Measurements from ENCODE around the gene HDAC4.
A peak's percentile ranks its signal among the peaks of the same experiment; 100 is the strongest.

HDAC4 gene

DNA sequence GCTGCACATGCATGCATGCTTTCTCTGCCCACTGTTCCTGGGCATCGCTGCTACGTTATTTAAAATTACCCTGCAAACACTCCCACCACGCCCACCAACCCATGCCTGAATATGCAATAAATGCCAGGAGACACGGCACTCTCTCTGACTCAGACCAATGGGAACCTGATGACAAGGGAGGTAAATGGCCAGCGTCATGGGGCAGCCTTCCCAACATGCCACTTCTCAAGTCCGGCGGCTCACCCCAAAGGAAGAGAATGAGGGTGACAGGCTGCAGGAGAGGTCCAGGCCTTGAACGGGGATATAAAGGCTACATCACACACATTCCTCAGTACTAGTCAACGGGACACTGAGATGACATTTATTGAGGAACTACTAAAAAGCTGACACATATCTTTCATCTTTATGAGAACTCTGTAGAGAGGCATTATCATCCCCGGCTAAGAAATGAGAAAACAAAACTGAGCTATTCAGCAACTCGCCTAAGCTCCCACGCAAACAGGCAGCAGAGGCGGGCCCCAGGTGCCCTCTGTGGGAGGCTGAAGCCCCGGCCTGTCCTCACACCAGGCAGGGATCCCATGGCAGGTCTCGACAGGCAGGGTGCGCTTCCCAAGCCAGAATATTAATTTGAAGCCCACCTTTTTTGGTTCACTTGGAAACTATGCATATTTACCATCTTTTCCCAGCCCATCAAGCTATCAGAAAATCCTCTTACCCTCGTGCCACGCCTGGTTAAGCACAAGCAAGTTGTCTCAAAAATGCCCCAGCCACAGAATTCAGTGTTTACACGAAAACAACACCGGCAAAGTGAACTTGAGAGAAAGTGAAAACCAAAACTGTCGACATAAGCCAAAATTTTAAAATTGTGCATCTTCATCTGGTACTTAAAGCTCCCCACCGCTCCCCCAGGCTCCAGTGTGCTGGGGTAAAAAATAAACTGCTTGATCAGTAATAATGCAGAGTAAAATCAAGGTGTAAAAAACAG, 166.3 kb downstream of the HDAC4 start:
- DNase-seq (ENCODE audit: low spot score): no peak

DNA sequence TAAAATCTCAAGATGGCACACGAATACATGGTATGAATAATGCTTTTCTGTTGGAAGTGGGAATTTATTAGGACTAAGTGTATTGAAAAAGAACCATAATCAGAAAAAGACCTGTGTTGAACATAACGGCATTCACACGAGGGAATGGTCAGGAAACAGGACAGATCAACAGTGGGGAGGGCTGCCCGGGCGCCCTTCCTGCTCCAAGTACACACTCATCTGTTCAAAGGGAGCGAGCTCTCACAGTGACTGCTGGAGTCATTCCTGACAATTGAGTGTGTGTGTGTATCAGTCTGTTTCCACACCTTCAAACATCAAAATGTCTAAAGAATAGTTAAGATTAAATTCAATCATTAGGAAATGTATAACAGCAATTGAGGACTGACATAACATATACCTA, 167.2 kb downstream of the HDAC4 start:
- no peak for DNase-seq (ENCODE audit: low spot score)

DNA sequence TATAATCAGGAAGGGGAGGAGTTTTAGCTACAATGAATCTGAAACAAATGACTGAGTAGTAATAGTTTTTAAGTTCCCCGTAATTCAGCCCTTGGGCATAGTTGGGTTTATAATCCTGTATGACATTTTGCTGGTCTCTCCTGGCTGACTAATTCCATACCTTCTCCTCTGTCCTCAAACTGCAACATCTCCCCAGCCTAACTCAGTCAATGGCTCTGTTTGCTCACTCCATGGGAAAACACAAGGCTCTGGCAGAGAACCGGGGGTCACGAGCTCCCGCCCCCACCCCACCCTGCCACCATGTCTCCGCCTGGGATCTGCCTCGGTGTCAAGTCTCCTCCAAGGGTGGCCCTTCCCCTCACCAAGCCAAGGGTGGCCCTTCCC, 168.6 kb downstream of the HDAC4 start:
- DNase-seq (ENCODE audit: low spot score): no peak

DNA sequence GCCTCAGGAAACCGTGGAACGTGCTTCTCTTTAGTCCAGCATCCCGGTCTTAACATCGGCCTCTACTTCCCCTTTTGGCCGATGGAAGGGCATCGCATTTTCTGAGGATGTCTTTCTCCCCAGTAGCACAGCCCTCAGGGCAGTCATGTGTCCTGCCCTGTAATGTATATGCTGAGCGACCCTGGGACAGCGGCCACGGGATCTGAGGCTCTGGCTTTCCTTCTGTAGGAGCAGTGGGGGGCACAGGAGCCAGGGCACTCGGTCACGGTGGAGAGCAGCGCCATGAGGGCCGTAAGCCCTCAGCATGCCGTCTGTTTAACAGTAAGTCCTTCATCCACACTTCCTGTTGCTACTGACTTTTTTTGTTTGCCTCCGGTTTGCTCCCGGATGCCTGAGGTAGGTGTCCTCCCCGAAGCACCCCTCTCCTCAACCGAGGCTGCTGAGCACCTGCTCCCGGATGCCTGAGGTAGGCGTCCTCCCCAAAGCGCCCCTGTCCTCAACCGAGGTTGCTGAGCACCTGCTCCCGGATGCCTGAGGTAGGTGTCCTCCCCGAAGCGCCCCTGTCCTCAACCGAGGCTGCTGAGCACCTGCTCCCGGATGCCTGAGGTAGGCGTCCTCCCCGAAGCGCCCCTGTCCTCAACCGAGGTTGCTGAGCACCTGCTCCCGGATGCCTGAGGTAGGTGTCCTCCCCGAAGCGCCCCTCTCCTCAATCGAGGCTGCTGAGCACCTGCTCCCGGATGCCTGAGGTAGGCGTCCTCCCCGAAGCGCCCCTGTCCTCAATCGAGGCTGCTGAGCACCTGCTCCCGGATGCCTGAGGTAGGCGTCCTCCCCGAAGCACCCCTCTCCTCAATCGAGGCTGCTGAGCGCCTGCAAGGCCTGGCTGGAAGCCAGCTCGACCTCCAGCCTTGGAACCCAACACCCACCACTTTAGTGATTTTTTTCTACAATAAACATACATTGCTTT, 169.3 kb downstream of the HDAC4 start:
- no peak for DNase-seq (ENCODE audit: low spot score)

DNA sequence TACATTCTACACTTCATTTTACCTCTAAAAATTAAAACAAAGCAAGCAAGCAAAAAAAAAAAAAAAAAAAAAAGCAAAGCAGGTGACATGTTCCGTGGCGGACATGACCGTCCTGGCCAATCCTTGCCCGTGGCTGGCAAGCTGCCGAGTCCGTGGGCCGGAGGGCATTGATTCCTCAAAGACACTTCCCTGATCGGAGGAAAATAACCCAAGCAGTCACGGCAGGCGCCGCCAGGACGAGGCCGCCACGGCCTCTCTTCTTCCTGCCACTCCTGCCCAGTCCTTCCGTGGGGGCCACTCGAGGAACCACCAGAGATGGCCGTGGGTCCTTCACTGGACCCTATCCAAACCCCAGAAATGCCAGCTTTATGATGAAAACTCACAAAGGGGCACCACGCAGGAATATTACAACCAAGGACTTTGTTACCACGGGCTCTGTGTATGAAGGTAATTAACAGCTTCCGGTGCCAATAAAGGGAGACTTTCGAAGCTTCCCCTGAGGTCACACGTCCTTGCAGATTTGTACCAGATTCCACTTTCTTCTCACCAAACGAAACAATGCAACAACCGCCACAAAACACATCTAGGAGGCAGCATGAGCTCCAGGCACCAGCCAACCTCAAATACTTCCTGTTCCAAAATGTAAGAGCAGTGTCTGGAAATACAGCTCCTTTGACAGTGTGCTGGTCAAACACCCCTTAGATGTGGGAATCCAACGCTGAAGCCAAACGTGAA, 170.3 kb downstream of the HDAC4 start:
- DNase-seq (ENCODE audit: low spot score): no peak

DNA sequence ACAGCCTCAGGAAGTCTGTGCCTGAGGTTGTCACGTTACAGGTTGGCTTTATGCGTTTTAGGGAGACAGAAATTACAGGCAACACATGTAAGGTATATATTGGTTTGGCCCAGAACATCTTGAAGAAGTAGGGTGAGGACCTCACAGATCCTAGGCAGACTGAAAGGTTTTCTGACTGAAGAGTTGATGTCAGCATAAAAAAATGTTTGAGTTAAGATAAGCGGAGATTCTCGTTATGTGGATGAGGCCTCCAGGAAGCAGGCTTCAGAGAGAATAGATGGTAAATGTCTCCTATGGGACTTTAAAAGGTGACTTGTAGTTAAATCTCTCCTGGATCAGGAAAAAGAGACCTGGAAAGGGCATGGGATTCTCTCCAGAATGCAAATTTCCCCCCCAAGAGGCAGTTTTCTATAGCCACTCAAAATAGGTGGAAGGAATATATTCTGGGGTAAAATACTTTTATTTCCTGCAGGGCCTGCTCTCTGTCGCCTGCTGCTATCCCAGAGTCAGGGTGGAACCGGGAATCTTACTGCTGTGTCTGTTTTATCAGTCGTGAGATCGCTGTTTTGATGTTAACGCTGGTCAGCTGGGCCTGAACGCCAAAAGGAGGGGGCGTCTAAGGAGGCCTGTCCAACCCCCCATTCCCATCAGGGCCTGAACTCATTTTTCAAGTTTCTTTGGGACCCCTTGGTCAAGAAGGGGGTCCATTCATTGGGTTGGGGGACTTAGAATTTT, 171.1 kb downstream of the HDAC4 start:
- no peak for DNase-seq (ENCODE audit: low spot score)

DNA sequence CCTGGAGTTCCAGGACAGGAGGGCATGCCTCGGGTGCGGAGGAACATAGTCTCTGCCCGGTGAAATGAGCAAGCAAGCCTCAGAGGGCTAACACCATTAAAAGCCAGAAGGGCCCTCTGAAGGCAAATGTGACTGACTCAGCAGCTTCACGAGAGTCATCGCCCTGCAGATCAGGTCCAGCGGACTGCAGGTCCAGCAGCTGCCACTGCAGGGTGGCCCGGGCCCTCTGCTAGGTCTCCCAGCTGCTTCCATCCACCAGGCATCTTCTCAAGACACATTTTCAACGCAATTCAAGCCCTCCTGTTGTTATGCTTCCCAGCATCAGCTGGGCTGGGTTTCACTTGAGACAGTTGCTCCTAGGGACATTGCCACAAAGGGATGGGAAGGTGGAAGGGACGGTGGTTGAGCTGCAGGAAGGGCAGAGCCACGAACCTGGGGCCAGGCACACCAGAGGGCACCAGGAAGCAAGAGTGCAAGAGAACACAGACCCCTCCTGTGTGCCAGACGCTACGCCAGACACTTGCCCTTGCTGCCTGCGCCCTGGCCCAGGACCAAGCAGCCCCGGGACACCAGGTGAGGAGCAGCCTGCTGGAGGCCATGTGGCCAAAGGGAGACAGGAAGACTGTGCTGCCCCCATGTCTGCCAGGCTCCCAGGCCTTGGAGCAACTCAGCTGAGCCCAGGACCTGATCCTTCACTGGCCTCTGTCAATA, 173.0 kb downstream of the HDAC4 start:
- no peak for DNase-seq (ENCODE audit: low spot score)

DNA sequence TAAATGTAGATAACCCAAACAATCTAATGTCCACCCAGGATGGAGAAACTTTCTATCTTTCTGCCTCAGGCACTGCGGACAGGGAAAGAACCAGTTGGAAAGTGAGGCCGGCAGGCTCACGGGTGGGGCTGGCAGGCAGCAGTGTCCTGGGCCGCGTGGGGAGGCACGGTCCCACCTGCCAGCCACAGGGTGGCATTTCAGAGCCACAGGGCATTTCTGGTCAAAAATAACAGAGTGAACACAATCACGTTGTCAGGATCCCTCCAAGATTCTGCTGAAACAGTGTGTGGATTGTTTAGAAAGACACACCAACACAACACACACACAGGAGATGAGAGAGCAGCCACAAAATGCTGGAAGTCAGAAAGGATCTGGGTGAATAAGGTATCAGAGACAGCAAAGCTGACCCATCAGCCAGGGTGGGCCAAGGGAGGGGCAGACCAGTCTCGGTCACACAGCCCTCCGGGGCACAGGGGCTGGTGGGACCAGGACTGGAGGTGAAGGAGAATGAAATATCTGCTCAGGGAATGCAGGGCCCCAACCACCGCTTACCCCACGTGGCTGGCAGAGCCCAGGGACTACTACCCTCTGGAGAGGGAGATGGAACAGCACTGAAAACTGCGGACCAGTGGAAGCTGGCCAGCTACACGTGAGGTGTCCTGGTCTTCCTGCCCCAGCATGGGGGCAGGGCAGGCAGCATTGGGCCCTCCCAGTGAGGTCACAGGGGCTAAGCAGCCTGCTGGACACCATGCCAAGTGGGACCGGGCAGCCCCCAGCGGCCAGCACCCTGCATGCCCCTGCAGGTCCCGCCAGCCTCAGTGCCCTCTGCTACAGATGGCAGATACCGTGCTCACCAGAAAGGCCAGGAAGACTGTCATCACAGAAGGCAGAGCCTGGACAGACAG, 173.9 kb downstream of the HDAC4 start:
- DNase-seq (ENCODE audit: low spot score): no peak

DNA sequence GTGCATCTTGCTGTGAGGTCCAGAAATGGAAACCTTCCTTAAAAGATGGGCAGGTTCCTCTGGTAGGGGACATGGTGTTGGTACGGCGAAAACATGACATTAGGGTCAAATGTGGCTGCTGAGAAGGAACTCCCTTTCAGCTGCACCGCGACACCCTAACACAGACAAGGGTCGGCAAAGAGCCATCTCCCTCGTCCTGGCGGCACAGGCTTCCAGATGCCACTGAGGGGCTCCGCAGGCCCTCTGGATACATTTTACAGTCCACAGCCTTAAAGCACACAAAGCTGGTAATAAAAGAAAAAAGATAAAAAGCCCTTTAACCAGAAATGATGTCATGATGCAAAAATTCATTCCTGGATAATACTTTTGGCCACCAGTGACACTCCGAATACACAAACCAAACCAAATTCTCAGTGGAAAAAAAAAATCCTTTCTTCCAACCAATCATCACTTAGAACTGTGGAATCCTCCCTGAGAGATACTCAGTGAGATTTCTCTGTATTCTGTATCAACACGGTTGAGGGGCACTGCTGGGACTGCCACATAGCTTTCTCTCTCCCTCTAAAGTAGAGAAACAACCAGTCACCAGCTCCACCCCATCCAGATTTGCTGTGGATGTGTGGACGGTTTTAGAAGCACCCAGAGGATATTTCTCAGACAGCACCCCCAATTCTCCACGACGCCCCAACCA, 174.8 kb downstream of the HDAC4 start:
- DNase-seq (ENCODE audit: low spot score): peak; percentile 88

DNA sequence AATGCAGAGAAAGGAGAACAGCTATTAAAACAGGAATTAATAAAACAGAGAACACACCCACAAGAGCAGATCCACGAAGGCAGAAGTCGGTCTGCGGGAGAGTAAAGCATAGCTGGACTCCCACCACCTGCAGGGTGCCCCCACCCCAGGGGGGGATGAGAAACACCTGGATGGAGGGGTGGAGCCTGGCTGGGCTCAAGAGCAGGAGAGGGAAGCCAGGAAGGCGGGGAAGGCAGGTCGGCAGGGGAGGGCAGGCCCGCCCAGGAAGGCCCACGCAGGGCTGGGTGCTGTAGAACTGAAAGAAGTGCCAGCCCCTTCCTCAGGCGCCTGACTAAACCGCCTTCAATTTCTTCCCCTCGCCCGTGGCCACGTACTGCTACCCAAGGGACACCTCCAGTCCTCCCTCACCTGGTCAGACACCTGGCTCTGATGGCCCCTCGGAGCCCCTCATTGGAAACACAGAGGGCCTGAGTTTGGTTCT, 175.4 kb downstream of the HDAC4 start:
- no peak for DNase-seq (ENCODE audit: low spot score)

DNA sequence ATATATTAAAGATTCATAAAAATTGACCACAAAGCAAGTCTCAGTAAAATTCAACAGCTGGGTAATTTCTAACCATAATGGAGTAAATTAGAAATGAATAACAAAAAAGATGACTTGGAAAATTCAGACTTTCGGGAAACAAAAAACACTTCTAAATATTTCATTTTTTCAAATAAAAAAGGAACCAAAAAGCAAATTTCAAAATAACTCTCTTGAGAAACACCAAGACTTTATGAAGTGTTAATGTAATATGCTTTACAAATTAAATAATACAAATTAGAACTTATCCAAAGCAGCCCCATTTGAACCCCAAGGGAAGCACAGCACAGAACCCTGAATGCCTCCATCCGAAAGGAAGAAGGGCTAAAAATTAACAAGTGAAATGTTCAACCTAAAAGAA, 175.9 kb downstream of the HDAC4 start:
- DNase-seq (ENCODE audit: low spot score): no peak

DNA sequence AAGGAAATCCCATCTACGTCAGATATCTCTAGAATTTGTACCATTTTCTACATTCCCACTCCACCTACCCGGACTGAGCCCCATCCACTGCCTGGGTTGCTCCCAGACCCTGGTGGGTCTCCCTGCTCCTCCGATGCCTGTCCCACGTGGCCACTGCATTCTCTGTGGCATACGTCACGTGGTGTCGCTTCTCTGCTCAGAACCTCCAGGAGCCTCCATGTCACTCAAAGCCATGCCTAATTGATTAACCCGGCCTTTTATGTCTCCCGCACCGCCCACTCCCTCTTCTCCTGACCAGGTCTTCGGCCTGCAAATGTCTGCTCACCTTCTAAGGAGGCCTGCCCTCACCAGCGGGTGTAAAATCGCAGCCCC, 176.6 kb downstream of the HDAC4 start:
- DNase-seq (ENCODE audit: low spot score): no peak

DNA sequence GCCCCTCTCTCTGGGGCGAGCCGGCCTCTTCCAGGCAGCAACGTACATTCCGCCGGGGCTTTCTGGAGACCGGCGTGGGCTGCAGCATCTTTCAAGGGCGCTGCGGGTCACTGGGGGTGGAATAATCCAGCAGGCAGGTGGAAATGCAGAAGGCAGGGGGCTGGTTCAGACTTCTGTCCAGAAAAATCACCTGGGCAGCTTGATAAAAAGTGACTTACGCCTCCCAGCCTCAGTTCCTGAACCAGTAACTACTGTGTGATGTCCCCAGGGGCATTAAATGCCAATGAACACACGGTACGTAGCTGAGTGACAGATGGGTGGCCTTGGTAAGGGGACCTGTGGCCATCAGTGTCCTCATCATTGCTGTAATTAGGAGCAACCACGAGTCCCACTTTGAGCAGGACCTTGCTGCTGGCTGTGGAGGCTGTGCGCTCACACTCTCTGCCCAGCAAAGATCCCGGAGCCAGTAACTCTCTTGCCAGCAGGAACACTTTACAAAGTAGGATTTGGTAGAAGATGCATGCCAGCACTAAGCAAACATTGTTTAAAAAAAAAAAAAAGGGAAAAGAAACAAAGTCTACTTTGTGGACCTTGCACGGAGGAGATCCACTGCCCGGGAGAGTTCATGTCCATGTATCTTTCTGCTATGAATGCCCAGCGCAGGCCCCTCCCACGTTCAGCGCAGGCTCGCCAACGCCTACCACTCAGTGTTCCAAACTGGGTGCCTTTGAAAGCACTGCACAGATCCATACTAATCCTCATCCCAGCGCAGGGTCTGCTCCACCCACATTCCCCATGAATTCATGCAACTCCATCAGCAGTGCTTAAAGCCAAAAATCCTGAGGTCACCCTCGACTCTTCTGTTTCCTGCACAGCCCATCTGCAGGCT, 177.3 kb downstream of the HDAC4 start:
- DNase-seq (ENCODE audit: low spot score): no peak

DNA sequence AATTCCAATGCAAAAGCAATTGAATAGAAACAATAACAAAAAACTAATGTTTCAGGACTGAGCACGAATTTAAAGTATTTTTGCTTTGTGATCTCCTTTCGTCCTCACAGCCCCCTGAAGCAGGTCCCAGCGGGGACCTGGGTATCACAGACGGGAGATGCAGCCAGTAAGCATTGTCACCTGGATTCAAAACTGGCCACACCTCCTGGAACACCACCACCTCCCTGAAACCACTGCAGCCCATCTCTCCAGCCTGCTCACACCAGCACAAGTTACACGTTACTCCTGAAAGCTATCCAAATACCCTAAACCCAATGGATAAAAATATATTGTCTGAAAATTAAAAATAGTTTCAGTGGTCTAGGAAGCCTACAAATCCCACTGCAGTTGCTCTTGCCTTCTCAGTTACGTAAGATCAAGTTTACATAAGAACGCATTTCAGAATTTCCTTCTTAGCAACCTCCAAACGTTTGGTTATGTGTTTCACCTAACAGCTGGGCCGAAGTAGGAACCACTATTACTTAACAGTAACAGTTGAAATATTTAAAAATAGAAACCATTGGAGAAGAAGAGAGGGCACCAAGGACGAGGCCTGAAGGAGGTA, 178.0 kb downstream of the HDAC4 start:
- no peak for DNase-seq (ENCODE audit: low spot score)

DNA sequence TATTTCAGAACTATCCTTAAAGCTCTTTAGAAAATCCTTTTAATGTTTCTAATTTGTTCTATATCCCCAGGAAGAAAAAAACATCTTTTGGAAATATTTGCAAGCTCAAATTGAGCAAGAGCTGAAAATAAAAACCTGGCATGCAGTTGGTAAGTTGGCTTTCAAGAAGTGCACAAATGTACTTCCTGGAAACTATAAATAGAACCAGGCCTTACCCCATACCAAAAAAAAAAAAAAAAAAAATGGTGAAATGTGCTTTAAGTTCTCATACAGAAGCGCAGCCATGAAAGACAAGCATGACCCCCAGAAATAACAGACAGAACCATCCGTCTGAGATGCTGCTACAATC, 178.5 kb downstream of the HDAC4 start:
- peak; percentile 42 for DNase-seq (ENCODE audit: low spot score)

DNA sequence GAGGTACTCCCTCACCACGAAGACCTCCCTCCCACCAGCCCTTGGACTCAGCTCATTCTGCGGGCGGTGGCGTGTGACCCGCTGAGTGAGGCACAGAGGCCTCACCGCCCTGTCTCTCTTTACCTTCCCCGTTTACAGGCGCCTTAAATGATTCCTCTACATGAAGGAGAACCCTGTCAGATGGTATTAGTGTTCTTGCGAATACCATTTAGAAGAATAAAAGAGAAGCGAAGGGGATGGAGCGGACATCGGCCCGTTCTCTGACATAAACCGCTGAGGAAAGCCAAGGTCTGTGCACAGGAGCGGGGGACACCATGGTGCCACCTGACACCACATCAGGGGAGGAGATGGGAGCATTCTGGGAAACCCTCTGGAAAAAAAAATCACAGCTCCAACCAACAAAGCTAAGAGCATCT, 179.8 kb downstream of the HDAC4 start:
- DNase-seq (ENCODE audit: low spot score): no peak

DNA sequence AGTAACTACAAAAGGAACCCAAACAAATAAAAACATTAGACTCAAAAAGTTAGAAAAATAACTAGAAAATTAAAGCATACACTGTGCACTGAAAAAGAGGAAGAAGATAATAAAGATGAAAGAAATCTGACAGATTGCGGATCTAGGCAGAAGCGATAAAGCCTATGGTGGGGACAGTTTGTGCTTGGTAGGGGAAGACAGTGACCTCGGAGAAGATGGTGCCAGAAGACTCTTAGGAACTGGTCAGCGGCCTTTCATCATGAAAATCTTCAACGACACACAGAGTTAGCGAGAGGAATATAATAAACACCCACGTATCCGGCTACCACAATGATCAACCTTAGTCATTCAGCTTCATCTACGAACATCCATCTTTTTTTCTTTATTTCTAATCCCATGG, 180.5 kb downstream of the HDAC4 start:
- no peak for DNase-seq (ENCODE audit: low spot score)
